A673 (cell line): Measurements from ENCODE around the gene GATA6.

Source experiments
- EZH2 ChIP-seq: fragments of 200-600 bp; sonication (generic); IDR thresholded peaks from 2 replicates; pipeline ENCODE4 v1.6.1; 2017; ENCODE audit warnings: borderline replicate concordance, low read depth, mild to moderate bottlenecking, mixed read lengths, antibody characterized with exemption, low read length; ENCODE audit not compliant: poor library complexity, severe bottlenecking
- TF ChIP-seq, protein P1 (sequence below): fragments of 300-800, 200-600 bp; sonication (generic); conservative IDR thresholded peaks from 2 replicates; pipeline ENCODE4 v1.5.1; 2017; ENCODE audit warnings: low read depth, mild to moderate bottlenecking, antibody characterized with exemption, low read length, moderate library complexity, mixed read lengths

DNA sequence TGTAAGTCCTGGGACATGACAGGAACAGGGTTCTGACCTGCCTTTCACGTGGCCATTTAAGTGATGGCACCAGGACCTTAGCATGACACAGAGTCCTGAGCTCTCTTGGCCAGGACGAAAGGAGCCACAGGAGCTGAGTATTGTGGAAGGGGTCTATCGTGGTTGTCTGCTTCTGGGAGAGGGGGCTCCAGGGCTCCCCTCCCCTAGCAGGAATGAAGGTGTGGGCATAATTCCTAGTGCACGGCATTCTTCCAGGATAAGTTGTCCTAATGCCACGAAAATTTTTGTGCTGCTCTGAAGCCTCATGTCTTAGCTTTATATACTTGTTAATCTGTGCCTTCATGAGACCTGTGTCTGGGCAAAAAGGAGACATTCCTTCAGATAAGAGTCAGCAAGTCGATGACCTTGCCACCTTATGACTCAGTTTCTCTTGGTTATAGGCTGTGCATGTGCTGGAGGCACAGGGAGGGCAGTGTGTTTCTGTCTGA, 17.1 kb downstream of the GATA6 start:
- TF ChIP-seq, protein P1, sequence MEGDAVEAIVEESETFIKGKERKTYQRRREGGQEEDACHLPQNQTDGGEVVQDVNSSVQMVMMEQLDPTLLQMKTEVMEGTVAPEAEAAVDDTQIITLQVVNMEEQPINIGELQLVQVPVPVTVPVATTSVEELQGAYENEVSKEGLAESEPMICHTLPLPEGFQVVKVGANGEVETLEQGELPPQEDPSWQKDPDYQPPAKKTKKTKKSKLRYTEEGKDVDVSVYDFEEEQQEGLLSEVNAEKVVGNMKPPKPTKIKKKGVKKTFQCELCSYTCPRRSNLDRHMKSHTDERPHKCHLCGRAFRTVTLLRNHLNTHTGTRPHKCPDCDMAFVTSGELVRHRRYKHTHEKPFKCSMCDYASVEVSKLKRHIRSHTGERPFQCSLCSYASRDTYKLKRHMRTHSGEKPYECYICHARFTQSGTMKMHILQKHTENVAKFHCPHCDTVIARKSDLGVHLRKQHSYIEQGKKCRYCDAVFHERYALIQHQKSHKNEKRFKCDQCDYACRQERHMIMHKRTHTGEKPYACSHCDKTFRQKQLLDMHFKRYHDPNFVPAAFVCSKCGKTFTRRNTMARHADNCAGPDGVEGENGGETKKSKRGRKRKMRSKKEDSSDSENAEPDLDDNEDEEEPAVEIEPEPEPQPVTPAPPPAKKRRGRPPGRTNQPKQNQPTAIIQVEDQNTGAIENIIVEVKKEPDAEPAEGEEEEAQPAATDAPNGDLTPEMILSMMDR = no peak
- TF ChIP-seq EZH2 = no peak
